ENCODE measurements around the gene KLK1. TPM values are rescaled to one million over a fixed set of nuclear protein-coding genes. Genes with fewer than 3 reads are reported as not detected.
"Not testable (repeated sequence)": the region's sequence is repeated elsewhere in the genome, so short reads cannot be mapped to it uniquely, and the experiment has no call there.

Gene KLK1
- total RNA-seq, 1 donor from 2014 or later, result not detected

GRCh38 chr19:50817941-50818858 lies 5.4 kb downstream of the KLK1 start:
- no peak for DNase-seq (ENCODE audit: low spot score)

GRCh38 chr19:50815439-50815838 lies 8.1 kb downstream of the KLK1 start:
- no peak for DNase-seq (ENCODE audit: low spot score)

DNA sequence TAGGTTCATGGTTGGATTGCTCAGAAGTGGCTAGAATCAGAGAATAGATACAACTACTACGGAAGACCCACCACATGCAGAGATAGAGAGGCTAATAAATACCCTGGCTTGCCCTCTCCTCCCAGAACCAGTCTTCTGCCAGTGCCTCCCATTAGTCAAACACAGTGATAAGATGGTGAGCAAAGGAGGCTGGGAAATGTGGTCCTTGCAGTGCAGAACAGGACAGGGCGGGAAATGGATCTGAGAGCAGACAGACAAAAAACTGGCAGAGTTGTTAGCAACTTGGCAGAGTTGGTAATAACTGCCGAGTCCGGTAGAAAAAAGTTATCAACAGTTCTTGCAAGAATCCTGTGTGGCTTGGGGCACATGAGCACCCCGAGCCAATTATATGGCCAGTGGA lies 8.7 kb downstream of the KLK1 start:
- DNase-seq (ENCODE audit: low spot score), result no peak

- DNase-seq (ENCODE audit: low spot score), result no peak
Observed at GRCh38 chr19:50812474-50812873, 11.1 kb downstream of the KLK1 start.

DNA sequence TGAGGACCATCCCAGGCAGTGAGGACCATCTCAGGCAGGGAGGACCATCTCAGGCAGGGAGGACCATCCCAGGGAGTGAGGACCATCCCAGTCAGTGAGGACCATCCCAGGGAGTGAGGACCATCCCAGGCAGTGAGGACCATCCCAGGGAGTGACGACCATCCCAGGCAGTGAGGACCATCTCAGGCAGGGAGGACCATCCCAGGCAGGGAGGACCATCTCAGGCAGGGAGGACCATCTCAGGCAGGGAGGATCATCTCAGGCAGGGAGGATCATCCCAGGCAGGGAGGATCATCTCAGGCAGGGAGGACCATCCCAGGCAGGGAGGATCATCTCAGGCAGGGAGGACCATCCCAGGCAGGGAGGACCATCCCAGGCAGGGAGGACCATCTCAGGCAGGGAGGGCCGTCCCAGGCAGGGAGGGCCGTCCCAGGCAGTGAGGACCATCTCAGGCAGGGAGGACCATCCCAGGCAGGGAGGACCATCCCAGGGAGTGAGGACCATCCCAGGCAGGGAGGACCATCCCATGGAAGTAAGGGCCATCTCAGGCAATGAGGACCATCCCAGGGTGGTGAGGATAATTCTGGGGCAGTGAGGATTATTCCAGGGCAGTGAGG lies 11.9 kb downstream of the KLK1 start:
- not testable (repeated sequence) for DNase-seq (ENCODE audit: low spot score)

GRCh38 chr19:50808856-50809255 lies 14.7 kb downstream of the KLK1 start:
- DNase-seq (ENCODE audit: low spot score), result no peak

GRCh38 chr19:50804420-50805272 lies 18.9 kb downstream of the KLK1 start:
- DNase-seq (ENCODE audit: low spot score), result peak; percentile 99

DNA sequence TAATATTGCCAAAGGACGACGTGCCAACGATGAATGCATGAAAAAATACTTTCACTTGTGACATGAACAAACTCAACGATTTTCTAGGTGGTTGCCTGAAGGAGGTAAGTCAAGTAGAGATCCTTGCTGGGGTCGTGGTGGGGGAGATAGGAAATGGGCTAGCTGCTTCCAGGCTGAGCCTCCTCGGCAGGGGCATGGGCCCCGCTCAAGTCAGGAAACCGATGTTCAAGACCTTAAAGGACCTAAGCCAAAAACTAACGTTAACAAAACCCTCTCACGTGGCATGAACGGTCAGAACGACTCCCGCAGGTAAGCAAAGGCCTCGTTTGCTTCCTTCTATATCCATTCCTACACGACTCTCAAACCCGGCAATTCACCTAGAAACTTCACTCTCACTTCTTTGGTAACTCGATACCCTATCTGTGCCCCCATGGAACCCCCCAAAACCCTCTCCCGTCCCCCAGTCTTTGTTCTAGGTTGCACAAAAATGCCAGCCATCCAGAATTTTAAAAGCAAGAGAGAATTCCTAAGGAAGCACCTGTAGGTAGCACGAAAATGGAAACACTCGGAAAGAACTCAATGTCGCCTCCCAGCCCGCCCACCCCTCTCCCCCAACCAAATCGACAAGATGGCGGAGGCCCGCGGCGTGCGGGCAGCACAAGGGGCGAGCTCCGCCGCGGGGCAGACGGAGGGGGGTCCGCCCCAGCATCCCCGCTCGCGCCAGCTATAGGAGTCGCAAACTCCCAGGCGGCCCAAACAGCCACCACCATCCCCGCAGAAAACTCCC lies 19.8 kb downstream of the KLK1 start:
- DNase-seq (ENCODE audit: low spot score), result no peak

- peak; percentile 33 for DNase-seq (ENCODE audit: low spot score)
Observed at GRCh38 chr19:50801107-50801506, 22.5 kb downstream of the KLK1 start.

DNA sequence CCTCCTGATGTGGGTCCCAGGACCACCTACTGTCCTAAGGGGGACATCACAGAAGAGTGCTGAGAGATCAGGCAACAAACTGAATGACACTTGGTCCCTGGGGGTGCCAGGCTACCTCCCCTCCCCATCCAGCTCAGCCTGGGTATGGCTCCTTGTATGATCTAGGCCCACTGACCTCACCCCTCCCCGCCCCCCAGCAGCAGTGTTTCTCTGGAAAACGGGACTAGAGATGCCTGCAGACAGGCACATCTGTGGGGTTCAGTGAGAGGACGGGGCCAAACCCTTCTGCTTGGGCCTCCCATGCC lies 24.1 kb downstream of the KLK1 start:
- DNase-seq (ENCODE audit: low spot score), result no peak

DNA sequence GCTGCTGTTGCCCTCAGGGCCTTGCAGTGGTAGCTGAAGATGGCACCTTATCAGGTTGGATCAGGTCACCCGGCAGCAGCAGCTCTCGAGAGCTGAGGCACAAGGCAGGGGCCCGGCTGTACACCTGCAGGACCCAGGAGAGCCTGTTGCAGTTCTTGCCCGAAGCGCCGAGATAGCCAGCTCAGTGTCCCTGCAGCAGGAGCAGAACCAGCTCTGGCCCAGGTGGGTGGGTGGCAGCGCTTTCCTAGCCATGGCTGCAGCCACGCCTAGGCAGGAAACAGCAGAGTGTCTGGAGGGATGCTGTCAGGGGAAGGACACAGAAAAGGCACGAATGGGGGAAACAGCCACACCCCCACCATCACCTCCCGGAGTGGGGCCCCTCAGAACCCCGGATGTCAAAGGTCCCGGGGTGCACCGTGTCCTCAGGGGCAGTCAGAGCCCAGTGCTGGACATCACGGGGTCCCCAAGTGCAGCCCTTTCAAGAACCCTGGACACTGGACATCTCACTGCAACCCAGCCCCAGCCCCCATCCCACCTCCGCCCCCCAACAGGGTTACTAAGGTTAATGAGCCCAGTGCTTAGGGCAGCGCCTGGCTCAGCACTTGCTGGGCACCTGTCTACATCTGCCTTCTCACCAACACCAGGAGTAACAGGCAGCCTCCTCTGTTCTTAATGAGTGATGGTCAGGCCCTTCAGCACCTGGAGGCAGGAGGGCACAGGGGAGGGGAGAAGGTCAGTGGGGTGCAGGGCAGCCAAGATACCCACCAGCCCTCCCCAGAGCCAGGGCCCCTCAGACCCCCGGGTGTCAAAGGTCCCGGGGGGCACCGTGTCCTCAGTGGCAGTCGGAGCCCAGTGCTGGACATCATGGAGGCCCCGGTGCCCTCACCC lies 24.7 kb downstream of the KLK1 start:
- no peak for DNase-seq (ENCODE audit: low spot score)

DNA sequence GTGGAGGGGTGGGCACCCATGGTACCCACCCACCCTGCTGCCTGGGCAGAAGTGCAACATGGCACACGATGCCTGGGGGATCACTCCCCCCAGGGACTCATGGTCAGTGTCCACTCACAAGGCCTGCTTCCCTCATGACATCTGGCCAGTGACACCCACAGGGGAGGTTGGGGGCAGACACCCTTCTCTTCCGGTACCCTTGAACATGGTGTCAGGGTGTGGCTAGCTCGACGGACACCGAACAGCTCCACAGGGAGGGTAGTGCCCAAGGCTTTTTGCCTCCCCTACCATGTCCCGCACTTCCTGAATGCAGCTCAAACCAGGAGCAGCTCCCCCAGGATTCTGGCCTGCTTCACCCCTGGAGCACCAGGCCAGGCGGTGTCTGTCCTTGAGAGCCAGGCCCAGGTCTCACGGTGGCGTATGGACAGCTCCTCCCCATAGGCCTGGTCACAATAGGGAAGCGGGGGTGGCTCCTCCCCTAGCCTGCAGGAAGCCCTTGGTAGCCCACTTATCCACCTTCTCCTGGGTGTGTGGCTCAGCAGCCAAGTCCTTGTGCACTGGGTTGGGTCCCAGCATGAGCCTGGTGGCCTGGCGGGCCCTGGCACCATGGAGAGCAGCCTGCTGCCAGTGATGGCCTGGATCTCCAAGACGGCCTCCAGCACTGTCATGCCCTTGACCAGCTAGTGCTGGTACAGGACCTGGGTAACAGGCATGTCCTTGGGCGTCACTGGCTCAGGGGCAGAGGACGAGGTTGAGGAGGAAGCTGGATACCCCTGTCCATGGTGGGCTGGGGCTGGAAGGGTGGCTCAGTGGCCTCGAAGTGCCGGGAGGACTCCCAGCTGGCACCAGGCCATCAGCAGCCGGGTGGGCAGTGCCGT lies 25.6 kb downstream of the KLK1 start:
- no peak for DNase-seq (ENCODE audit: low spot score)

GRCh38 chr19:50797429-50797780 lies 26.2 kb downstream of the KLK1 start:
- no peak for DNase-seq (ENCODE audit: low spot score)

- DNase-seq (ENCODE audit: low spot score), result no peak
Observed at GRCh38 chr19:50796634-50797428, 26.8 kb downstream of the KLK1 start.

- DNase-seq (ENCODE audit: low spot score), result no peak
Observed at GRCh38 chr19:50796128-50796633, 27.4 kb downstream of the KLK1 start.

- no peak for DNase-seq (ENCODE audit: low spot score)
Observed at GRCh38 chr19:50795664-50796073, 27.9 kb downstream of the KLK1 start.

- no peak for DNase-seq (ENCODE audit: low spot score)
Observed at GRCh38 chr19:50794876-50795663, 28.5 kb downstream of the KLK1 start.

All from umbilical cord (tissue), 2 donors.